Sigmoid colon (tissue), 4 donors: ENCODE measurements around the gene ADARB2.

ENCODE experiments used
- CTCF ChIP-seq, 4 experiments: fragments of 450-650 bp in 3 of 4; fragments of 200-600 bp in 1 of 4; IDR thresholded peaks; one replicate each; pipeline ENCODE4 v1.5.1; 2016 to 2019; ENCODE audit warnings: antibody characterized with exemption in 4 of 4, mild to moderate bottlenecking in 3 of 4, moderate library complexity in 2 of 4
- POLR2AphosphoS5 ChIP-seq, 4 donors: sonication (generic); formaldehyde crosslinking; IDR thresholded peaks; one replicate each; pipeline ENCODE4 v1.6.1; 2017; ENCODE audit warnings: antibody characterized with exemption in 4 of 4

GRCh38 chr10:1546431-1547110 is 190.8 kb downstream of the ADARB2 start:
- TF ChIP-seq POLR2AphosphoS5 (IDR thresholded peaks at IDR 0.05) = no peak
- TF ChIP-seq CTCF (IDR thresholded peaks at IDR 0.05) = no peak
